ENCODE results near the gene HMOX1.

The HMOX1 gene

GRCh38 chr22:35430897-35431322 lies 50.0 kb downstream of the HMOX1 start:
- in situ Hi-C loops (cut with HindIII; ENCODE audit: low sequenced_read_pairs) = loop anchor here (5.0 to 25.0 kb wide), 2 partner anchors 136 to 506 kb away; no protein-coding TSS in a partner anchor

- in situ Hi-C loops (cut with HindIII; ENCODE audit: low sequenced_read_pairs) = loop anchor here (5.0 to 25.0 kb wide), 2 partner anchors 136 to 506 kb away; no protein-coding TSS in a partner anchor
Observed at GRCh38 chr22:35431483-35432227, 50.8 kb downstream of the HMOX1 start.

GRCh38 chr22:35432228-35432905 lies 51.5 kb downstream of the HMOX1 start:
- in situ Hi-C loops (cut with HindIII; ENCODE audit: low sequenced_read_pairs) = loop anchor here (5.0 to 25.0 kb wide), 2 partner anchors 135 to 505 kb away; no protein-coding TSS in a partner anchor

GRCh38 chr22:35434061-35434710 lies 53.3 kb downstream of the HMOX1 start:
- in situ Hi-C loops (cut with HindIII; ENCODE audit: low sequenced_read_pairs) = loop anchor here (5.0 to 25.0 kb wide), 2 partner anchors 133 to 503 kb away; no protein-coding TSS in a partner anchor

GRCh38 chr22:35435201-35435740 lies 54.4 kb downstream of the HMOX1 start:
- in situ Hi-C loops (cut with HindIII; ENCODE audit: low sequenced_read_pairs) = loop anchor here (25.0 kb wide), 1 partner anchor 502 kb away; no protein-coding TSS in a partner anchor

DNA sequence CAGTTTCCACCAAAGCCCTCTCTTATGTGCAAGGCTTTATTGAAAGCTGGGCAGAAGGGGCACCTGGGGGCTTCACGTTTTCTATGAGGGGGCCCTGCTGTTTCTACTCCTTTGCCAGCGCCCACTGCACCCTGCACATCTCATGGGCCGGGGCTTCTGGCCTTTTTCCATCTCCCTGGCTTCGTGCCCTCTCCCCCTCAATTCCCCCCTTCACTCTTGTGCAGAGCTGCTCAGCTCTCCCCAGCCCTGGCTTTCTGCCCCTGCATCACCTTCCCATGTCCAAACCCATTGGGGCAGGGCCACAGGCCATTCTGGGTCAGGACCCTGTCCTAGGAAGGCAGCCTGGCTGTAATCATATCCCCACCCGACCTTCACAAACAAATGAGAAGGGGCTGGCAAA lies 55.5 kb downstream of the HMOX1 start:
- in situ Hi-C loops (cut with HindIII; ENCODE audit: low sequenced_read_pairs) = loop anchor here (25.0 kb wide), 1 partner anchor 501 kb away; no protein-coding TSS in a partner anchor

DNA sequence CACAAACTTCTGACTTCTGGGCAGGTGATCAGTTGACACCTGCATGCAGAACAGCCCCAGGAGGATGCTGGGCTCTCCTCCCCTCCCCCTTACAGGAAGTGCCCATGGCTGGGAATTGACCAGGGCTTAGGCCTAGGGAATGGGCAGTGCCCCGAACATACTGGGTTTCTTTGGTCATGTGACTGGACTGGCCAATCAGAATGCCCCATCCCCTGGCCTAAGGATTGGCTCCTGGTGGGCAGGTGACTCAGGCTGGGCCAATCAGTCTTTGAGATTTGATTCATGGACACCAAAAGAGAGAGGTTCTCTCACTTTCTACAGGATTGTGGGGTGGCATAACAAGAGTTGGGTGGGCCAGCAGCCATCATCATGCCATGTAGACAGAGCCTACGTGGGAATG lies 56.2 kb downstream of the HMOX1 start:
- in situ Hi-C loops (cut with HindIII; ENCODE audit: low sequenced_read_pairs) = loop anchor here (25.0 kb wide), 1 partner anchor 500 kb away; no protein-coding TSS in a partner anchor

DNA sequence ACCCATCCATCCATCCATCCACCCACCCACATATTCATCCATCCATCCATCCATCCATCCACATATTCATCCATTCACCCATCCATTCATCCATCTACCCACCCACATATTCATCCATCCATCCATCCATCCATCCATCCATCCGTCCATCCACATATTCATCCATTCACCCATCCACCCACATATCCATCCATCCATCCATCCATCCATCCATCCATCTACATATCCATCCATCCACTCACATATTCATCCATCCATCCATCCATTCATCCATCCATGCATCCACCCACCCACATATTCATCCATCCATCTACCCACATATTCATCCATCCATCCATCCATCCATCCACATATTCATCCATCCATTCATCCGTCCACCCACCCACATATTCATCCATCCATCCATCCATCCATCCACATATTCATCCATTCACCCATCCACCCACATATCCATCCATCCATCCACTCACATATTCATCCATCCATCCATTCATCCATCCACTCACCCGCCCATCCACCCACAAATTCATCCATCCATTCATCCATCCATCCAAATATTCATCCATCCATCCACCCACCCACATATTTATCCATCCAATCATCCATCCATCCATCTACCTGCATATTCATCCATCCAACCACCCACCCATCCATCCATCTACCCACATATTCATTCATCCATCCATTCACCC lies 57.9 kb downstream of the HMOX1 start:
- in situ Hi-C loops (cut with HindIII; ENCODE audit: low sequenced_read_pairs) = loop anchor here (25.0 kb wide), 1 partner anchor 498 kb away; no protein-coding TSS in a partner anchor

- in situ Hi-C loops (cut with HindIII; ENCODE audit: low sequenced_read_pairs) = loop anchor here (25.0 kb wide), 1 partner anchor 498 kb away; no protein-coding TSS in a partner anchor
Observed at GRCh38 chr22:35439365-35439717, 58.4 kb downstream of the HMOX1 start.

DNA sequence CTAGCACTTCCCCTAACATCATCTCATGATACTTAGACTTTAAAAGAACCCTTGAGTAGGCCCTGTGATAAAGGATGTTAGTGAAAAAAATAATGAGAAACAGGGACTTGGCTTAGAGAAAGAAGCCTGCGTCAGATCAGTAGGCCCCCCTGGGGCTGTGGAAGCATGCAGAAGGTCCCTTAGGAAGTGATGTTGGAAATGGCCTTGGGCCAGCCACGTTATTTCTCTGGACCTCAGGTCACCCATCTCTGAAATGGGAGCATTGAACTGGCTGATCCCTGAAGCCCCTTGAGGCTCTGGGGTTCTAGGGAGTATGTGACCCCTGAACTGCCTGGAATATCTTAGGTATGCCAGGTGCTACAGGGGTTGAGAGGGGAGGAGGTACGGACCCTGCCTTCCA lies 59.2 kb downstream of the HMOX1 start:
- in situ Hi-C loops (cut with HindIII; ENCODE audit: low sequenced_read_pairs) = loop anchor here (25.0 kb wide), 1 partner anchor 497 kb away; no protein-coding TSS in a partner anchor

- in situ Hi-C loops (cut with HindIII; ENCODE audit: low sequenced_read_pairs) = loop anchor here (25.0 kb wide), 1 partner anchor 496 kb away; no protein-coding TSS in a partner anchor
Observed at GRCh38 chr22:35441489-35442100, 60.7 kb downstream of the HMOX1 start.

DNA sequence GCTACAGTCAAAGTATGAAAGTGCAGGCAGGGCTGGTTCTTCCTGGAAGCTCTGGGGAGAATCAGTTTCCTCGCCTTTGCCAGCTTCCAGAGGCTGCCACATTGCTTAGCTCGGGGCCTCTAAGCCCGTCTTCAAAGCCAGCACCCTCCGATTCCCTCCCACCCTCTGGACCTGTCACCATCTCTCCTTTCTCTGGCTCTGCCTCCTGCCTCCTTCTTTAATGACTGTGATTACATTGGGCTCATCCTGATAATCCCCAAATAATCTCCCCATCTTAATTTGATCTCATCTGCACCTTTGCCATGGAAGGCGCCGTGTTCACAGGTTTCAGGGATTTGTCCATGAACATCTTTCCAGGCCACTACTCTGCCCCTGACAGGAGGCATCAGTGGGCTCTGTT lies 61.6 kb downstream of the HMOX1 start:
- in situ Hi-C loops (cut with HindIII; ENCODE audit: low sequenced_read_pairs) = loop anchor here (25.0 kb wide), 1 partner anchor 495 kb away; no protein-coding TSS in a partner anchor

DNA sequence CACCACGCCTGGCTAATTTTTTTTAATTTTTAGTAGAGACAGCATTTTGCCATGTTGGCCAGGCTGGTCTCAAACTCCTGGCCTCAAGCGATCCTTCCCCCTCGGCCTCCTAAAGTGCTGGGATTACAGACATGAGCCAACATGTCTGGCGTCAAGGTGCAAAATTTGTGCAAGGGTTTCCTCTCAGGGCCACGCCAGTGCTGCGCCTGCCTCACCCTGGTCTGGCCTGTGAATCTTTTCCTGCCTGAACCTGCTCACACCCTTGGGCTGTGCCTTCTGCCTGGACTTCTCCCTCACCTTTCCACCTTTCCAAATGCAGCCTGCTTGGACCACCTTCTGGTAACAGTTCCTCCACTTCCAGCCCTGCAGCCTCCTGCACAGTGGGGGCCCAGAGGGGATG lies 62.4 kb downstream of the HMOX1 start:
- in situ Hi-C loops (cut with HindIII; ENCODE audit: low sequenced_read_pairs) = loop anchor here (25.0 kb wide), 1 partner anchor 494 kb away; no protein-coding TSS in a partner anchor
